Stomach (tissue), 9 donors: ENCODE data around the gene ATP9B. TPM values are rescaled to one million over a fixed set of nuclear protein-coding genes. Genes with fewer than 3 reads are reported as not detected.

Experiments
- DNase-seq, 2 donors: peaks; one replicate each; pipeline versions ENCODE4 v3.0.0 to v3.0.0-alpha.2; 2013 to 2019
- H3K27ac ChIP-seq, 5 donors: fragments of 200-600 bp in 4 of 5; sonication (generic) in 4 of 5; one replicate each; pipeline ENCODE4 v1.5.1; 2013 to 2019; ENCODE audit warnings: mild to moderate bottlenecking in 1 of 5, moderate library complexity in 1 of 5
- H3K27me3 ChIP-seq, 3 donors: fragments of 200-600 bp; sonication (generic); one replicate each; pipeline ENCODE4 v1.5.1; 2017 to 2019; ENCODE audit warnings: mixed run types in 1 of 3
- H3K36me3 ChIP-seq, 4 donors: fragments of 200-600 bp; sonication (generic); 1 replicate in 3 of 4; 2 replicates in 1 of 4; pipeline ENCODE4 v1.5.1; 2016 to 2019
- H3K4me1 ChIP-seq, 4 donors: fragments of 200-600 bp; sonication (generic); one replicate each; pipeline ENCODE4 v1.5.1; 2016 to 2019
- H3K4me3 ChIP-seq, 4 donors: fragments of 200-600 bp; sonication (generic) in 3 of 4; one replicate each; pipeline ENCODE4 v1.5.1; 2016 to 2019; ENCODE audit warnings: mild to moderate bottlenecking in 1 of 4
- H3K9me3 ChIP-seq, 4 donors: fragments of 200-600 bp; sonication (generic); one replicate each; pipeline ENCODE4 v1.5.1; 2016 to 2019
- EP300 ChIP-seq: sonication (generic); formaldehyde crosslinking; IDR thresholded peaks from one replicate; pipeline ENCODE4 v1.6.1; 2017; ENCODE audit warnings: antibody characterized with exemption
- POLR2A ChIP-seq, 4 donors: fragments of 450-650 bp; IDR thresholded peaks; one replicate each; pipeline ENCODE4 v1.6.1; 2016; ENCODE audit warnings: antibody characterized with exemption in 4 of 4, control low read depth in 2 of 4, mild to moderate bottlenecking in 1 of 4, moderate library complexity in 1 of 4
- POLR2AphosphoS5 ChIP-seq, 3 donors: sonication (generic); formaldehyde crosslinking; IDR thresholded peaks; one replicate each; pipeline ENCODE4 v1.6.1; 2016; ENCODE audit warnings: antibody characterized with exemption in 3 of 3
- WGBS, 5 donors: extraction: QIAGEN DNeasy Blood & Tissue Kit in 3 of 5; methylation state at CpG; one replicate each; pipeline versions ENCODE4 v1.1.5 to v1.1.7; 2013 to 2018; 5-methylcytosine and 5-hydroxymethylcytosine counted together
- intact Hi-C: fragments of 100-400 bp; cut with DNase I; formaldehyde crosslinking; loops from one replicate; pipeline ENCODE4 v1.15.1; 2023; ENCODE audit warnings: low total_unique reads
- polyA plus RNA-seq, 3 donors: library from polyadenylated mRNA; stranded (reverse); fragments of 200-250 nt; gene quantifications; one replicate each; pipeline ENCODE4 v1.2.3, GENCODE V29; 2013
- total RNA-seq, 5 donors: library from RNA; depleted of rRNA; stranded (reverse); fragments of >200 nt; gene quantifications; one replicate each; pipeline versions ENCODE4 v1.1.0 to v1.2.3, GENCODE V29; 2014 to 2016
- TF ChIP-seq, protein P1 (sequence below), 7 experiments: fragments of 450-650 bp in 4 of 7; fragments of 200-600 bp in 3 of 7; sonication (generic) in 3 of 7; IDR thresholded peaks; one replicate each; pipeline ENCODE4 v1.5.1; 2016 to 2019; ENCODE audit warnings: antibody characterized with exemption in 7 of 7, control low read depth in 2 of 7, mild to moderate bottlenecking in 1 of 7
- donor health status: healthy with polysubstance abuse.
- donor health status: Bipolar disorder and iron deficiency.
- donor health status: healthy.

Gene ATP9B
- total and polyA plus RNA-seq, 8 donors = 10.6 to 128 (median 34.9) TPM

DNA sequence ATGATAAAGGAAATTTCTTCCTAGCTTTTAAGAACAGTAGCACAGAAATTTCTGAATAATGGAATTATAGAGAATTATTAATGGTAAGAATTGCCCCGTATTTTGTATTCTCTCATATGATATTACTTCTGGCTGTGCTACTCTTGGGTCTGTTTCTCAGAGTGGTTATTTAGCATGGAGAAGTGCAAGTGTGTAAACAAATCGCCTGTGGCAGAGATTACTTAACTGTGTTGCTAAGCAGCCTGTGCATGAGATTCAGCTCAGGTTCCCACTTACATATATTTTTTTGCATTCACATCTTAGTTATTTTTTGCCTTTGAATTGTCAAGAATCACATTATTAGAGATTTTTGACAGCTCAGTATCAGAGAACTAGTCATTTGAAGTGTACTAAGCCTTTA lies 246.4 kb downstream of the ATP9B start:
- DNase-seq = peak in 1 of 2 donors; percentile 34
- no peak for TF ChIP-seq POLR2AphosphoS5 (IDR thresholded peaks at IDR 0.05)
- TF ChIP-seq EP300 = no peak
- no peak for TF ChIP-seq POLR2A (IDR thresholded peaks at IDR 0.05)
- TF ChIP-seq, protein P1, sequence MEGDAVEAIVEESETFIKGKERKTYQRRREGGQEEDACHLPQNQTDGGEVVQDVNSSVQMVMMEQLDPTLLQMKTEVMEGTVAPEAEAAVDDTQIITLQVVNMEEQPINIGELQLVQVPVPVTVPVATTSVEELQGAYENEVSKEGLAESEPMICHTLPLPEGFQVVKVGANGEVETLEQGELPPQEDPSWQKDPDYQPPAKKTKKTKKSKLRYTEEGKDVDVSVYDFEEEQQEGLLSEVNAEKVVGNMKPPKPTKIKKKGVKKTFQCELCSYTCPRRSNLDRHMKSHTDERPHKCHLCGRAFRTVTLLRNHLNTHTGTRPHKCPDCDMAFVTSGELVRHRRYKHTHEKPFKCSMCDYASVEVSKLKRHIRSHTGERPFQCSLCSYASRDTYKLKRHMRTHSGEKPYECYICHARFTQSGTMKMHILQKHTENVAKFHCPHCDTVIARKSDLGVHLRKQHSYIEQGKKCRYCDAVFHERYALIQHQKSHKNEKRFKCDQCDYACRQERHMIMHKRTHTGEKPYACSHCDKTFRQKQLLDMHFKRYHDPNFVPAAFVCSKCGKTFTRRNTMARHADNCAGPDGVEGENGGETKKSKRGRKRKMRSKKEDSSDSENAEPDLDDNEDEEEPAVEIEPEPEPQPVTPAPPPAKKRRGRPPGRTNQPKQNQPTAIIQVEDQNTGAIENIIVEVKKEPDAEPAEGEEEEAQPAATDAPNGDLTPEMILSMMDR (IDR thresholded peaks at IDR 0.05) = no peak
- Histone ChIP-seq H3K27me3 (no peaks in the 10 kb centered on the region), H3K36me3 (peaks cover 6 to 40% (median 37%) of the 10 kb centered on the region in 4 donors), H3K27ac (no peak overlapping the region), H3K4me3 (no peak overlapping the region), H3K9me3 (peaks cover 0 to 7% (median 2%) of the 10 kb centered on the region in 4 donors), H3K4me1 (no peaks in the 10 kb centered on the region)
- intact Hi-C loops = no loop called here
- WGBS, 5 donors = 67 to 83% (median 80%) methylated on average over 2 of the region's 2 CpGs

DNA sequence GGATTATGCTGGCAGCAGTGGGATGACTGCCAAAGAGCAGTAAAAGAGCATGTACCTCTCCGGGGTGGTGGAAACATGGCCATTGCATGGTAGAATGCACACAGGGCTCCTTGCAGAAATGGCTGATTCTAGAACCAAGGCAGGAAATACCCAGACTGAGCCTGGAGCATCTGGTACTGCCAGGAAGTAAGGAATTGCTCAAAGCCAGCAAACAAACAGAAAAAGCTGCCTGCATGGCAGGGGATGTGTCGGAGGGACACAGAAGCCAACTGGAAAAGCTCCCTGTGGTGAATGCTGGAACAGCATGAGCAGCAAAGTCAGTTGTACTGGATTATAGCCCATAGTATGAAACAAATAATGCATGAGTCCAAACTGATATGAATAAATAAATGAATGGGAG lies 248.5 kb downstream of the ATP9B start:
- intact Hi-C loops = no loop called here
- Histone ChIP-seq H3K4me1 (no peaks in the 10 kb centered on the region), H3K9me3 (peaks cover 0 to 7% (median 2%) of the 10 kb centered on the region in 4 donors), H3K4me3 (no peak overlapping the region), H3K27ac (no peak overlapping the region), H3K27me3 (no peaks in the 10 kb centered on the region), H3K36me3 (peaks cover 0 to 29% (median 24%) of the 10 kb centered on the region in 4 donors)
- DNase-seq = no peak
- WGBS, 5 donors = 86 to 99% (median 93%) methylated on average over 2 of the region's 2 CpGs
- TF ChIP-seq POLR2AphosphoS5 (IDR thresholded peaks at IDR 0.05) (no peak), POLR2A (IDR thresholded peaks at IDR 0.05) (no peak), EP300 (no peak)
- TF ChIP-seq, protein P1 (IDR thresholded peaks at IDR 0.05) = no peak

DNA sequence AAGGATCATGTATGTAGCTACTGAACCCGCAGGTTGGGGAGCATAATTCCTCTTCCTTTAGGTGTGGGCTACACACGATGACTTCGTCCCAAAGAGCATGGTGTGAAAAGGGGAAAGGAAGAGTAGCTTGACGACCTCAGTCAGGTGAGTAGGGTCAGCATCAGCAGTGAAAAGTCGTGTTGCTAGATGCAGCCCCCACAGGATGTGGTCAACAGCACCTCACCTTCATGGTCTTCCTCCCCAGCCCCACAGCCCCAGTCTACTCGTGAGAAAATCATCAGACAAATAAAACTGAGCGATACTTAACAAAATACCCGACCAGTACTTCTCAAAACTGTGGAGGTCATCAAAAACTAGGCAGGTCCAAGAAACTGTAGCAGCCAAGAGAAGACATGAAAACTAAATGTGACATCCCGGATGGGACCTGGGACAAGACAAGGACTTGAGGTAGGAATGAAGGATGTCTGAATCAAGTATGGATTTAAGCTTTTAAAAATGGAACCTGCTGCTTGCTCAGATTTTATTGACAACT lies 249.0 kb downstream of the ATP9B start:
- Histone ChIP-seq H3K4me1 (no peaks in the 10 kb centered on the region), H3K4me3 (no peak overlapping the region), H3K9me3 (peaks cover 0 to 7% (median 2%) of the 10 kb centered on the region in 4 donors), H3K27ac (no peak overlapping the region), H3K36me3 (peaks cover 0 to 29% (median 22%) of the 10 kb centered on the region in 4 donors), H3K27me3 (no peaks in the 10 kb centered on the region)
- DNase-seq = no peak
- TF ChIP-seq EP300 (no peak), POLR2AphosphoS5 (IDR thresholded peaks at IDR 0.05) (no peak), POLR2A (IDR thresholded peaks at IDR 0.05) (no peak)
- TF ChIP-seq, protein P1 (IDR thresholded peaks at IDR 0.05) = no peak
- intact Hi-C loops = no loop called here
- 82 to 88% (median 87%) methylated on average over 9 of the region's 9 CpGs for WGBS, 5 donors

DNA sequence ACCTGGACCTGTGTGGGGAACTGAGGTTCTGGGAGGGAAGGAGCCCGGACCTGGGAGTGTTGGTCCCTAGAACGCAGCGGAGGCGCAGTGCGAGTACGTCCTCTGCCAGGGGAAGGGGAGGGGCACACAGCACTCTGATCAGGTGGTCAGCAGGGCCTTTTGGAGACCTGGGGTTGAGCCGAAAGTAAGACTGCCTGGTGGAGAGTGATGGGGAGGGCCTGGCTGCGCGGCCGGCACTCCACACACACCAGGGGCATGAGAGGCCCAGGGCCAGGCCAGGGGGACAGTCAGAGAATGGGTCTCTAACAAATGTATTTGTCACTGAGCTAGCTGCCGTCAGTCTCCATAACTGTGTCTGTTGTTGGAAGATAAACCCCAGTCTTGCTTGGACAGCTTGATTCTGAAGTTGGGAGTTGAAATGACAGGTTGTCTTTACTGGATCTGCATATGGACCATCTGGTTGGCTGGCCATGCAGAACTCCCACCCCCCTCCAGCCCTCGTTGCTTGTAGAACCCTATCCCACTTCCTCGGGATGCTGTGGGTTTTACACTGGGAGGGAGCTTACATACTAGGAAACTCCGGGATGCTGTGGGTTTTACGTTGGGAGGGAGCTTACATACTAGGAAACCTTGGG lies 251.1 kb downstream of the ATP9B start:
- TF ChIP-seq POLR2A (IDR thresholded peaks at IDR 0.05) = no peak
- TF ChIP-seq, protein P1 (IDR thresholded peaks at IDR 0.05) = no peak
- WGBS, 5 donors = 77 to 90% (median 88%) methylated on average over 15 of the region's 15 CpGs
- peaks cover 0 to 36% (median 23%) of the 10 kb centered on the region in 4 donors for H3K36me3 ChIP-seq
- no peaks in the 10 kb centered on the region for H3K27me3 ChIP-seq
- no peak overlapping the region for H3K27ac ChIP-seq
- no peak overlapping the region for H3K4me3 ChIP-seq
- no peak for DNase-seq
- peaks cover 0 to 7% (median 2%) of the 10 kb centered on the region in 4 donors for H3K9me3 ChIP-seq
- no peaks in the 10 kb centered on the region for H3K4me1 ChIP-seq
- intact Hi-C loops = no loop called here
